ENCODE measurements around the gene ABCC6. TPM values are rescaled to one million over a fixed set of nuclear protein-coding genes. Genes with fewer than 3 reads are reported as not detected.
"Not testable (repeated sequence)": the region's sequence is repeated elsewhere in the genome, so short reads cannot be mapped to it uniquely, and the experiment has no call there.

The ABCC6 gene
- total and polyA plus RNA-seq, 2 donors (not counting 1 experiment from before 2014, with no cell fraction given): 0.27 TPM; not detected in 1

- no CpG with 5 or more reads among the region's 10 CpGs for WGBS (ENCODE audit: insufficient coverage)
- H3K9me3 Mint-ChIP-seq (ENCODE audit: insufficient read depth); H2AFZ ChIP-seq (ENCODE audit: insufficient read depth, low read depth, low read length, poor library complexity, severe bottlenecking); intact Hi-C loops (cut with micrococcal nuclease); H3K36me3 ChIP-seq (replicated peaks in 1 of 2; ENCODE audit: control extremely low read depth in 1 of 2, control insufficient read depth in 1 of 2, extremely low read depth in 1 of 2, insufficient read depth in 2 of 2, low read length in 1 of 2); H3K27ac Mint-ChIP-seq; H3K9me3 ChIP-seq (ENCODE audit: control extremely low read depth in 1 of 3, control insufficient read depth in 2 of 3, insufficient read depth in 1 of 3, low read length in 2 of 3); H3K4me1 Mint-ChIP-seq; H3K9ac ChIP-seq (ENCODE audit: low read length); H3K27me3 Mint-ChIP-seq; H3K4me3 Mint-ChIP-seq; H3K4me3 ChIP-seq (ENCODE audit: control extremely low read depth in 1 of 5, extremely low read depth in 1 of 5, insufficient read depth in 1 of 5, low read depth in 2 of 5, low read length in 4 of 5); H3K27me3 ChIP-seq (replicated peaks in 1 of 4; ENCODE audit: control extremely low read depth in 1 of 4, control insufficient read depth in 3 of 4, insufficient read depth in 4 of 4, low read length in 3 of 4); CTCF ChIA-PET; H3K79me2 ChIP-seq (ENCODE audit: control insufficient read depth, insufficient read depth, low read length); H3K4me2 ChIP-seq (replicated peaks; ENCODE audit: low read depth, low read length, poor library complexity, severe bottlenecking); ATAC-seq (ENCODE audit: low read depth); DNase-seq; POLR2A ChIA-PET; H3K27ac ChIP-seq (ENCODE audit: low read length in 2 of 2); H4K20me1 ChIP-seq (ENCODE audit: control insufficient read depth, insufficient read depth, low read length, poor library complexity, severe bottlenecking); H3K4me1 ChIP-seq (ENCODE audit: control insufficient read depth in 2 of 2, insufficient read depth in 2 of 2, low read length in 2 of 2): not testable (repeated sequence)
These were observed 45.0 kb upstream of the ABCC6 start for GRCh38 chr16:16268185-16268808.

- H3K4me1 Mint-ChIP-seq; H3K9ac ChIP-seq (ENCODE audit: low read length); H3K9me3 ChIP-seq (ENCODE audit: control extremely low read depth in 1 of 3, control insufficient read depth in 2 of 3, insufficient read depth in 1 of 3, low read length in 2 of 3); H2AFZ ChIP-seq (ENCODE audit: insufficient read depth, low read depth, low read length, poor library complexity, severe bottlenecking); H3K4me1 ChIP-seq (ENCODE audit: control insufficient read depth in 2 of 2, insufficient read depth in 2 of 2, low read length in 2 of 2); H3K27me3 ChIP-seq (replicated peaks in 1 of 4; ENCODE audit: control extremely low read depth in 1 of 4, control insufficient read depth in 3 of 4, insufficient read depth in 4 of 4, low read length in 3 of 4); H4K20me1 ChIP-seq (ENCODE audit: control insufficient read depth, insufficient read depth, low read length, poor library complexity, severe bottlenecking); POLR2A ChIA-PET; H3K27me3 Mint-ChIP-seq; H3K9me3 Mint-ChIP-seq (ENCODE audit: insufficient read depth); H3K4me2 ChIP-seq (replicated peaks; ENCODE audit: low read depth, low read length, poor library complexity, severe bottlenecking); H3K27ac ChIP-seq (ENCODE audit: low read length in 2 of 2); ATAC-seq (ENCODE audit: low read depth); H3K4me3 ChIP-seq (ENCODE audit: control extremely low read depth in 1 of 5, extremely low read depth in 1 of 5, insufficient read depth in 1 of 5, low read depth in 2 of 5, low read length in 4 of 5); H3K4me3 Mint-ChIP-seq; H3K27ac Mint-ChIP-seq; intact Hi-C loops (cut with micrococcal nuclease); H3K36me3 ChIP-seq (replicated peaks in 1 of 2; ENCODE audit: control extremely low read depth in 1 of 2, control insufficient read depth in 1 of 2, extremely low read depth in 1 of 2, insufficient read depth in 2 of 2, low read length in 1 of 2); CTCF ChIA-PET; DNase-seq; H3K79me2 ChIP-seq (ENCODE audit: control insufficient read depth, insufficient read depth, low read length): not testable (repeated sequence)
- WGBS (ENCODE audit: insufficient coverage): no CpG with 5 or more reads among the region's 3 CpGs
These were observed 44.4 kb upstream of the ABCC6 start for GRCh38 chr16:16267708-16268107.

- H3K27me3 Mint-ChIP-seq; H3K4me1 Mint-ChIP-seq; ATAC-seq (ENCODE audit: low read depth); intact Hi-C loops (cut with micrococcal nuclease); CTCF ChIA-PET; H3K27ac ChIP-seq (ENCODE audit: low read length in 2 of 2); H3K36me3 ChIP-seq (replicated peaks in 1 of 2; ENCODE audit: control extremely low read depth in 1 of 2, control insufficient read depth in 1 of 2, extremely low read depth in 1 of 2, insufficient read depth in 2 of 2, low read length in 1 of 2); H3K9ac ChIP-seq (ENCODE audit: low read length); H3K79me2 ChIP-seq (ENCODE audit: control insufficient read depth, insufficient read depth, low read length); H3K9me3 Mint-ChIP-seq (ENCODE audit: insufficient read depth); H3K4me3 Mint-ChIP-seq; DNase-seq; H2AFZ ChIP-seq (ENCODE audit: insufficient read depth, low read depth, low read length, poor library complexity, severe bottlenecking); H3K4me1 ChIP-seq (ENCODE audit: control insufficient read depth in 2 of 2, insufficient read depth in 2 of 2, low read length in 2 of 2); H3K27ac Mint-ChIP-seq; H4K20me1 ChIP-seq (ENCODE audit: control insufficient read depth, insufficient read depth, low read length, poor library complexity, severe bottlenecking); POLR2A ChIA-PET; H3K4me2 ChIP-seq (replicated peaks; ENCODE audit: low read depth, low read length, poor library complexity, severe bottlenecking); H3K9me3 ChIP-seq (ENCODE audit: control extremely low read depth in 1 of 3, control insufficient read depth in 2 of 3, insufficient read depth in 1 of 3, low read length in 2 of 3); H3K27me3 ChIP-seq (replicated peaks in 1 of 4; ENCODE audit: control extremely low read depth in 1 of 4, control insufficient read depth in 3 of 4, insufficient read depth in 4 of 4, low read length in 3 of 4); H3K4me3 ChIP-seq (ENCODE audit: control extremely low read depth in 1 of 5, extremely low read depth in 1 of 5, insufficient read depth in 1 of 5, low read depth in 2 of 5, low read length in 4 of 5): not testable (repeated sequence)
- WGBS (ENCODE audit: insufficient coverage): no CpG with 5 or more reads among the region's 9 CpGs
These were observed 41.8 kb upstream of the ABCC6 start for GRCh38 chr16:16265044-16265443.

- H3K9me3 ChIP-seq (ENCODE audit: control extremely low read depth in 1 of 3, control insufficient read depth in 2 of 3, insufficient read depth in 1 of 3, low read length in 2 of 3); H3K4me1 ChIP-seq (ENCODE audit: control insufficient read depth in 2 of 2, insufficient read depth in 2 of 2, low read length in 2 of 2); H3K27me3 ChIP-seq (replicated peaks in 1 of 4; ENCODE audit: control extremely low read depth in 1 of 4, control insufficient read depth in 3 of 4, insufficient read depth in 4 of 4, low read length in 3 of 4); ATAC-seq (ENCODE audit: low read depth); H3K4me3 ChIP-seq (ENCODE audit: control extremely low read depth in 1 of 5, extremely low read depth in 1 of 5, insufficient read depth in 1 of 5, low read depth in 2 of 5, low read length in 4 of 5); H3K27ac ChIP-seq (ENCODE audit: low read length in 2 of 2); DNase-seq; intact Hi-C loops (cut with micrococcal nuclease); H3K4me2 ChIP-seq (replicated peaks; ENCODE audit: low read depth, low read length, poor library complexity, severe bottlenecking); H3K27ac Mint-ChIP-seq; H3K4me3 Mint-ChIP-seq; POLR2A ChIA-PET; H3K4me1 Mint-ChIP-seq; H3K36me3 ChIP-seq (replicated peaks in 1 of 2; ENCODE audit: control extremely low read depth in 1 of 2, control insufficient read depth in 1 of 2, extremely low read depth in 1 of 2, insufficient read depth in 2 of 2, low read length in 1 of 2); CTCF ChIA-PET; H3K9ac ChIP-seq (ENCODE audit: low read length); H4K20me1 ChIP-seq (ENCODE audit: control insufficient read depth, insufficient read depth, low read length, poor library complexity, severe bottlenecking); H3K9me3 Mint-ChIP-seq (ENCODE audit: insufficient read depth); H3K27me3 Mint-ChIP-seq; H3K79me2 ChIP-seq (ENCODE audit: control insufficient read depth, insufficient read depth, low read length); H2AFZ ChIP-seq (ENCODE audit: insufficient read depth, low read depth, low read length, poor library complexity, severe bottlenecking): not testable (repeated sequence)
- no CpG with 5 or more reads among the region's 2 CpGs for WGBS (ENCODE audit: insufficient coverage)
These were observed 40.7 kb upstream of the ABCC6 start for GRCh38 chr16:16263947-16264346.
